IPS-18a (cell line): ENCODE data around the gene FBN2.
A peak's percentile ranks its signal among the peaks of the same experiment; 100 is the strongest.

Experiments used
- H3K27ac ChIP-seq: one replicate; pipeline ENCODE4 v1.5.1; 2013; ENCODE audit warnings: low read length
- H3K27me3 ChIP-seq: one replicate; pipeline ENCODE4 v1.6.1; 2013; ENCODE audit warnings: mild to moderate bottlenecking, low read length; ENCODE audit not compliant: control insufficient read depth, insufficient read depth
- H3K36me3 ChIP-seq: one replicate; pipeline ENCODE4 v1.6.1; 2013; ENCODE audit warnings: low read depth, low read length; ENCODE audit not compliant: control insufficient read depth
- H3K4me1 ChIP-seq: one replicate; pipeline ENCODE4 v1.6.1; 2013; ENCODE audit warnings: low read depth, low read length; ENCODE audit not compliant: control insufficient read depth
- H3K4me3 ChIP-seq: one replicate; pipeline ENCODE4 v1.5.1; 2013; ENCODE audit warnings: low read length
- H3K9ac ChIP-seq: one replicate; pipeline ENCODE4 v1.6.1; 2013; ENCODE audit warnings: mild to moderate bottlenecking, low read length, moderate library complexity
- H3K9me3 ChIP-seq: one replicate; pipeline ENCODE4 v1.6.1; 2013; ENCODE audit warnings: low read depth, low read length; ENCODE audit not compliant: control insufficient read depth

Gene FBN2

DNA sequence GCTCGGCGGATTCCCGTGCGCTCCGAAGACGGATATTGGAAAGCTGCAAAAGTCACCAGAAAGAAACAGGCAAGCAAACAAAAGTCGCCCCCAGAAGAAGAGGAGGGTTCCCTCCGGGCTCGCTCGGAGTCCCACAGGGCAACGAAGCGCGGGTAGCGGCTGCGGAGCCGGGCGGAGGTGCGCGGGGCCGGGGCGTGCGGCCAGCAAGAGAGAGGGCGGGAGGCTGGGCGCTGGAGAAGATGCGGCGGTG is at the start of gene FBN2:
TSS of gene FBN2 (minus strand) at position 246 of the 250 bp plus-strand sequence. CDS start 642 bp downstream, outside the sequence.
- peaks cover 29% of the 10 kb centered on the region for H3K27me3 ChIP-seq
- no peaks in the 10 kb centered on the region for H3K9me3 ChIP-seq
- H3K4me3 ChIP-seq = peak within 1 kb of the TSS; percentile 68
- peak within 1 kb of the TSS; percentile 62 for H3K9ac ChIP-seq
- no peak within 1 kb of the TSS for H3K27ac ChIP-seq
- peaks cover 11% of the 10 kb centered on the region for H3K4me1 ChIP-seq
- H3K36me3 ChIP-seq = no peaks in the 10 kb centered on the region

DNA sequence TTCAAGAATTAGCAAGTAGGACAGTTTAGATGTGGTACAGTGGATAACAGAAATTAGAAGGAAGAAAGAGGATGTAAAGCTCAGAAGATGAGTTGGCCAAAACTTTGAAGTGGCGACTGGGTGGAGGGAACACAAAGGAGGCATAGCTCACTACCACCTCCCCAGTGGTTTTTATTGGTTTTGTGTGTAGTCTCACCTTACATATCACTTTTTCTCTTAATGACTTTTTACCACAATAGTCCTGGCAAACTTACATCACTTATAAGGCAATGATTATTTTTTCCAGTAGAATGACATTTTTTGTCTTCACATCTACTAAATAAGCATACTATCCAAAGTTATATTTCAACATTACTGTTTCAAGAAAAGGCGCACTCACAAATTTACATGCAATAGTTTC is 49.2 kb upstream of the FBN2 start:
- no peak overlapping the region for H3K27ac ChIP-seq

DNA sequence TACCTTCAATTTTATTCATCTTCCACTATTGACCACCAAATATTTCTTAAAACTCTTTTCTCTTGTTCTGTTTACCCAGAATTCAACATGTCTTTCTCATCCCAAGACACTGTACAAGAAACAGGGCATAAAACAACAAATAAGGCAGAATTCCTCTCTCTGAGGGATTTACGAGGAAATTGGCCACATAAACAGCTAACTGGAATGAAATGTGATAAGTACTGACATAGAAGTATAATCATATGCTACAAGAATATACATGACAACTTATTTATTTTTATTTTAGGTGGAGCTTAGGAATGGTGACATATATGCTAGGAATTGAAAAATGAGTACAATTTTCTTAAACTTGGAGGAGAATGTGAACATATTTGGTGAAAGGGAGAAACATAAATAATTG is 48.8 kb upstream of the FBN2 start:
- H3K27me3 ChIP-seq = no peaks in the 10 kb centered on the region

More for the DNA sequence above, 49.2 kb upstream of the FBN2 start:
- no peaks in the 10 kb centered on the region for H3K27me3 ChIP-seq
- no peaks in the 10 kb centered on the region for H3K4me1 ChIP-seq
- H3K4me3 ChIP-seq = no peak overlapping the region
- H3K9me3 ChIP-seq = no peaks in the 10 kb centered on the region
- no peak overlapping the region for H3K9ac ChIP-seq
- H3K36me3 ChIP-seq = no peaks in the 10 kb centered on the region

DNA sequence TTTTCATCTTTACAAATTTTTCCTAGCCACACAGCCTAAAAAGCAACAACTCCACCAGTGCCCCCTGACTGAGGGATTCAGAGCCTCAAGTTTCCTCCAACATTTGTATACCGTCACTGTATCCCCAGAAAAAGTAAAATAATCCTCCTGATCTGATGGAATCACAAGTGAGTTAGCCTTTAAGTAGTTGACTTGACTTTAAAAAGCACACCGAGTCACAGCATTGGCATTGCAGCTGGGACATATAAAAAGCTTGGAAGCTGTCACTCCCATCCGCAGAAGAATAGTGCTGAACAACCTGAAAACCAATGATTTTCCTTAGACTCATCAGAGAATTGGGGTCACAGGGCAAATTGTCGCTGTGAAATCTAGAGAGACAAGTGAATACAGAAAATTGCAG is 41.6 kb upstream of the FBN2 start:
- no peaks in the 10 kb centered on the region for H3K9me3 ChIP-seq
- H3K4me3 ChIP-seq = no peak overlapping the region
- no peaks in the 10 kb centered on the region for H3K27me3 ChIP-seq
- no peak overlapping the region for H3K9ac ChIP-seq
- no peaks in the 10 kb centered on the region for H3K36me3 ChIP-seq
- H3K27ac ChIP-seq = no peak overlapping the region
- no peaks in the 10 kb centered on the region for H3K4me1 ChIP-seq

More for the DNA sequence above, 48.8 kb upstream of the FBN2 start:
- Histone ChIP-seq H3K9ac (no peak overlapping the region), H3K9me3 (no peaks in the 10 kb centered on the region), H3K4me1 (no peaks in the 10 kb centered on the region), H3K27ac (no peak overlapping the region), H3K4me3 (no peak overlapping the region), H3K36me3 (no peaks in the 10 kb centered on the region)

DNA sequence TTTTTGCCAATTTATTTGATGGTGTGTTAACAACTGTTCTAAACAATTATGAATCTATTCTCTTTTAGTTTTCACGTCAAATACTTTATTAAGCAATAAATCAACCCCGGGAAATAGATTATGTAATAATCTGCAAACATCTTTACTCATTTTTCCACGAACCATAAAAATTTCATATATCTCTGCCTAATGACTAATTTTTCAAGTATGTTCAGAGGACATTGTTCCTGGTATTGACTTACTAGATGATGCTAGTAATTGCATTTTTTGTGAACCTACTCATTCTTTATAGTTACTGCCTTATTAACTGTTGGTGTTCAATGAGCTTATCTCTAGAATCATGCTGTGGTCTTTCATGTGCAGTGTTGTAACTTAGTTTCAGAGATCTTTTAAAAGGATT is 41.0 kb upstream of the FBN2 start:
- no peak overlapping the region for H3K27ac ChIP-seq

DNA sequence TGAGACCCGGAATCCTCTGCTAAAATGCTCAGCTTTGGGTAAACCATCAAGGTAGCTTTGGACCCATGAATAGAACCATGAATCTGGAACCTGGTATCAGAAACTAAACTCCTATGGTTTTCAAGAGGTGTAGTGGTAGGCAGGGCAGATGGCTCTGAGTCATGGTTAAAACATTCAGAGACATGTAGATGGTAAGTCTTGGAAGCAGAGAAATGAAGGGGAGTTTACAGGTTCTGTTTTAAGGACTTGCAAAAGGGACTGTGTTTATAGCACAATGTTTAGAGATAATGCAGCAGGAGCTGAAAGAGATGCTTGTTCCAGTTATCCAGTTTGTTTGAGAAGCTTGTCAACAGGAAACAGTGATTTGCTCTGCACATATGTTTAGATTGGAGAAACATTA is 36.0 kb upstream of the FBN2 start:
- no peak overlapping the region for H3K9ac ChIP-seq
- no peaks in the 10 kb centered on the region for H3K27me3 ChIP-seq
- H3K27ac ChIP-seq = no peak overlapping the region
- peaks cover 3% of the 10 kb centered on the region for H3K4me1 ChIP-seq
- H3K4me3 ChIP-seq = no peak overlapping the region
- no peaks in the 10 kb centered on the region for H3K9me3 ChIP-seq
- H3K36me3 ChIP-seq = no peaks in the 10 kb centered on the region

More for the DNA sequence above, 41.0 kb upstream of the FBN2 start:
- Histone ChIP-seq H3K4me3 (no peak overlapping the region), H3K36me3 (no peaks in the 10 kb centered on the region), H3K27me3 (no peaks in the 10 kb centered on the region), H3K9me3 (no peaks in the 10 kb centered on the region), H3K9ac (no peak overlapping the region), H3K4me1 (no peaks in the 10 kb centered on the region)

DNA sequence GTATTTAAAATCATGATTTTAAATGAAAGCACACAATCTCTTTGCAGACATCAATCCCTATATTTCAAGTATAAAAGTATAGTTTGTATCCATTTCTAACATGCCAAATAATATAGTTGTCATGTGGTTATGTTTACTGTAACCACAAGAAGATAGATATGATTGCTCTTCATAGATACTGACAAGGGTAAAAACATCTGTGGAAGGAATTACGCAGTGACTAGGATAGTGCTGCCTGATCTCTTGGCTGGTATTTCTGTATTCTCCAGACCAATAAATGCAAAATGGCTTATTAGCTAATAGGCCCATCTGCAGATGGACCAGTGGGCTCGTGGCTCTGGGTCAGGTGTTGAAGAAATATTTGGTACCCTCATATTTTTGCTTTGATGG is 34.9 kb upstream of the FBN2 start:
- H3K27me3 ChIP-seq = no peaks in the 10 kb centered on the region
- H3K27ac ChIP-seq = no peak overlapping the region
- H3K4me1 ChIP-seq = peaks cover 3% of the 10 kb centered on the region
- no peaks in the 10 kb centered on the region for H3K36me3 ChIP-seq
- no peak overlapping the region for H3K9ac ChIP-seq
- H3K4me3 ChIP-seq = no peak overlapping the region
- no peaks in the 10 kb centered on the region for H3K9me3 ChIP-seq

DNA sequence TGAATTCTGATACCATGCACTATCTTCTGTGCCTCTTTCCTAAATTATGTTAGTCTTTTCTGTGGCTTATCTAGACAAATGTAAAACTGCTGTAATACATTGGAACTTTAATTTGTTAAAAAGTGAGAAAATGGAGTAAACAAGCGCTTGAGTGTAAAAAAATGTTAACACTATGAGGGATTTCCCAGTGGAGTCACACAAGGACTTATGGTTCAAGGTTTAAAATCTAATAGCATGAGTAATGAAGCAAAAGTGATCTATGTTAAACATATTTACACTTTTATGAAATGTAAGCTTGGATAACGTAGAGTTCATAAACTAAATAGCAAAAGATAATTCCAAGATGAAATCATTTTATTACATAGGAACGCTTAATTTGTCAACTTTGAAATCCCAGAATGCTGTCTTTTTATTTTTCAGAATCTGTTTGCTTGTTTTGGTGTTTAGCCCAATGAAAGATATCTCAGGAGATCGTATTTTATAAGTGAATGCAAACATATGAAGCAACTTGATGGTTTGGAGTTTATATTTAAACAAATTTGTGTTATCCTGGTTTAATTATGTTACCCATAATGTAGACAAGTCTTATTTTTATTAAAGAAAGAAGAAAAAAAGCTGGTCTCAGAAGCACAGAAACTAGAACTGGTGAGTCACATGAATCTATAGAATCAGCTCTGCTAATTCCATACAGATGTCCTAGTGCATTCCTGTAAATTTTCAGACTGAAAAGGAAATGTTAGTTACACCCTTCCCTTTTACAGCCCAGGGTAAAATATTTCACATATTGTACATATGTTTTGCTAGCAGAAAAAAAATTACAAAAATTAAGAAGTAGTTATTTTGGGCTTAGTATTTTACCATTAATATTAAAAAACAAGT is 34.2 kb upstream of the FBN2 start:
- H3K9ac ChIP-seq = no peak overlapping the region

DNA sequence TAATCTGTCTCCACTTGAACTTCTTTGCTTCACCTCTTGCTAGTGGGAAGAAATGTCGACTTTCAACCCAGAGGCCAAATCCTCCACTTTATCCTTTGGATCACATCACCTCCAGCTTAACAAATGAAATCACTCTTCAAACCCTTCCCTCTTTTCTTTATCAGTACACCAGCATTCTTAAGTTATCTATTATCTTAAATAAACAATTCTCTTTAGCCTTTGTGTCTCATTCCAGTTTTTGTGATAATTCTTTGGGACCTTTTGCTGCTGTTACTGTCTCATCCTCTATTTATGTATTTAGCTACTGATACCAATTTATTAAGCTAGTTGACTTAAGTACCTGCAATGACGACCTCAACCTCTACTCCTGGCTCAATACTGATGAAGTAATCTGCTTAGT is 28.1 kb upstream of the FBN2 start:
- no peak overlapping the region for H3K9ac ChIP-seq
- H3K4me3 ChIP-seq = no peak overlapping the region
- peaks cover 6% of the 10 kb centered on the region for H3K4me1 ChIP-seq
- no peaks in the 10 kb centered on the region for H3K36me3 ChIP-seq
- H3K27ac ChIP-seq = no peak overlapping the region
- H3K27me3 ChIP-seq = no peaks in the 10 kb centered on the region
- H3K9me3 ChIP-seq = no peaks in the 10 kb centered on the region

More for the DNA sequence above, 34.2 kb upstream of the FBN2 start:
- Histone ChIP-seq H3K4me1 (peaks cover 3% of the 10 kb centered on the region), H3K4me3 (no peak overlapping the region), H3K27ac (no peak overlapping the region), H3K27me3 (no peaks in the 10 kb centered on the region), H3K36me3 (no peaks in the 10 kb centered on the region), H3K9me3 (no peaks in the 10 kb centered on the region)

DNA sequence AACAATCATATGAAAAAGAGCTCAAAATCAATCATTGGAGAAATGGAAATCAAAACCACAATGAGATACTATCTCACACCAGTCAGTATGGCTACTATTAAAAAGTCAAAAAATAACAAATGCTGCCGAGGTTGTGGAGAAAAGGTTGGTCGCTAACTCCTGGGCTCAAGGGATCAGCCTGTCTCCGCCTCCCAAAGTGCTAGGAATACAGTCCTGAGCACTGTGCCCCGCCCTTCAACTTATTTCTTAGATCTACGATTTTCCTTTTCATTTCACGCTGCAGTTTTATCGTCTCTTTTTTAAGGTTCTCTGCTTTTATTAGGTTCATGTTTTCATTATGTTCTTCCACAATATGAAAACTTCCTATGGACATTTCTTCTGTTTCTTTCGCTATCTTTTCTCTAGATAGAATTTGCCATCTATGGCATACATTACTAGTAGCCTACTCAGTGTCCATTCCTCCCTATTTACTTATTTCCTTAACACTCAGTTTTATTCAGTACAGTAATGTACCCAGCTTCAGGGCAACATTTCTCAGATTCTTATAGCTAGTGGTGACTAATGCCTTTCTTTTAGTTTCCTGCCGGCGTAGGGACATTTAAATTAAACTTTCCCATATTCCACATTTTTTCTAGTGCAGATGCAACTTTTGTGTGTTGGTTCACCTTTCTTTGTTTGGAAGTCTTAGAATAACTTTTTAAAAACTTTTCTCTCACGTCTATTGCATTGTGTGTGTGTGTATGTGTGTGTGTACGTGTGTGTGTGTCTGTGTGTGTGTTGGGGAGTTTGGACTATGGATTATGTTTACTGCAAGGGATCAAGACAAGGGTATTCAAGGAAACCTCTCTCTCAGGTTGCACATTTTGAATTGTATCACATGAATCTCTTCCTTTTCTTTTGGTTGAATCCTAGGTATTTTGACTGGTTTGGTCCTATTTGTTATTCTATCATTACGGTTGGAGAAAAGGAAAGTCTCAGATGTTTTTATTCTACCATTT is 21.6 kb upstream of the FBN2 start:
- H3K27ac ChIP-seq = no peak overlapping the region
- no peak overlapping the region for H3K9ac ChIP-seq
- no peaks in the 10 kb centered on the region for H3K9me3 ChIP-seq
- H3K27me3 ChIP-seq = no peaks in the 10 kb centered on the region
- H3K4me3 ChIP-seq = no peak overlapping the region
- no peaks in the 10 kb centered on the region for H3K36me3 ChIP-seq
- H3K4me1 ChIP-seq = peaks cover 3% of the 10 kb centered on the region

DNA sequence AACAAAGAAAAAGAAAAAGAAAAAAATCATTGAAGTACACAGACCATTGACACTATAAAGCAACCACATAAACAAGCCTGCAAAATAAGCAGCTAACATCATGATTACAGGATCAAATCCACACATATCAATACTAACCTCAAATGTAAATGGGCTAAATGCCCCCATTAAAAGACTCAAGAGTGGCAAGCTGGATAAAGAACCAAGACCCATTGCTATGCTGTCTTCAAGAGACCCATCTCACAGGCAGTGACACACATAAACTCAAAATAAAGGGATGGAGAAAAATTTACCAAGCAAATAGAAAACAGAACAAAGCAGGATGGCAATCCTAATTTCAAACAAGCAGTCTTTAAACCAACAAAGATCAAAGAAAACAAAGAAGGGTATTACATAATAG is 15.7 kb upstream of the FBN2 start:
- no peak overlapping the region for H3K27ac ChIP-seq
- H3K9me3 ChIP-seq = no peaks in the 10 kb centered on the region
- H3K27me3 ChIP-seq = no peaks in the 10 kb centered on the region
- H3K4me1 ChIP-seq = no peaks in the 10 kb centered on the region
- no peak overlapping the region for H3K9ac ChIP-seq
- no peaks in the 10 kb centered on the region for H3K36me3 ChIP-seq
- no peak overlapping the region for H3K4me3 ChIP-seq
